NCI-H128 (cell line): ENCODE data around the gene ABCC3.
"Not testable (repeated sequence)": the region's sequence is repeated elsewhere in the genome, so short reads cannot be mapped to it uniquely, and the experiment has no call there.

Experiments used
- DNase-seq: peaks from one replicate; lab custom pipeline; 2025; ENCODE audit not compliant: unreplicated experiment; lab: John Stamatoyannopoulos, UW

Gene ABCC3

DNA sequence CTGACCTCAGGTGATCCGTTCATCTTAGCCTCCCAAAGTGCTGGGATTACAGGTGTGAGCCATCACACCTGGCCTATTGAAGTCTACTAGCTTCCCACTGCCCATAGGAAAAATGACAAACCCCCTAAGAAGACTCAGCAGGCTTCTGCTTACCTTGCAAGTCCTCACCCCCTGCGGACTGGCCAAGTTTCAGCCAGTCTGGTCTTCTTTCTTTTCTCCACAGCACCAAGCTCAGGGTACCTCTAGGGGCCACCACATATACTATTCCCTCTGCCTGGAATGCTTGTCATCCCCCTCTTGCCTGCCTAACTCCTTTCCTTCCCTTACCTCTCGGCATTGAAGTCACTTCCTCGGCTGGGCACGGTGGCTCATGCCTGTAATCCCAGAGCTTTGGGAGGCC is 31.2 kb downstream of the ABCC3 start:
- no peak for DNase-seq

DNA sequence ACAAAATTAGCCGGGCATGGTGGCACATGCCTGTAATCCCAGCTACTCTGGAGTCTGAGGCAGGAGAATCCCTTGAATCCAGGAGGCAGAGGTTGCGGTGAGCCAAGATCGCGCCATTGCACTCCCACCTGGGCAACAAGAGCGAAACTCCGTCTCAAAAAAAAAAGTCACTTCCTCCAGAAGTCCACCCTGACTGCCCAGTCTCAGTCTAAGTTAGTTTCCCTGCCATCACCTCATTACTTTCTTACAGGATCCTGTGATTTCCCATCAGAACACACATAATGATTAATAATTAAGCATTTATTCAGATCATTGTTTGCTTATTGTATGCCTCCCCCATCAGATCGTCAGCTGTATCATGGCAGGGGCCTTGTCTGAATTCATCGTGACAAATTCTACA is 31.6 kb downstream of the ABCC3 start:
- DNase-seq = no peak

DNA sequence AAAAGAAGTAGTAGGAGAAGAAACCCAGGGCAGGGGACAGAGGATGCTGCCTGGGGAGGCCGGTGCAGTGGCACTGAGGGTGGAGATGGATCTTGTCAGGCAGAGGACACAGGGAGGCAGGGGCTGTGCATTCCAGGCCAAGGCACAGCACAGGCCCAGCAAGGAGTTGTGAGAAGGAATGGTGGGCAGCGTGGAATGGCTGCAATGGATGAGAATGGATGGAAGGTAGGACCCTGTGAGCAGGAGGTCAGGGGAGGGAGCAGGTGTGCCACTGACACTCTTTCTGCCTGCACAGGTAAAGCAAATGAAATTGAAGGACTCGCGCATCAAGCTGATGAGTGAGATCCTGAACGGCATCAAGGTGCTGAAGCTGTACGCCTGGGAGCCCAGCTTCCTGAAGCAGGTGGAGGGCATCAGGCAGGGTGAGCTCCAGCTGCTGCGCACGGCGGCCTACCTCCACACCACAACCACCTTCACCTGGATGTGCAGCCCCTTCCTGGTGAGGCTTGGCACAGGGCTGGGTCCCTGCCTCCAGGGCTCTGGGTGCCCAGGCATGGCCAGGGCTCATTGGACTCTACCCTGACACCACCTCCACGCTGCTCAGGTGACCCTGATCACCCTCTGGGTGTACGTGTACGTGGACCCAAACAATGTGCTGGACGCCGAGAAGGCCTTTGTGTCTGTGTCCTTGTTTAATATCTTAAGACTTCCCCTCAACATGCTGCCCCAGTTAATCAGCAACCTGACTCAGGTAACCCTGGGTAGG is 32.8 kb downstream of the ABCC3 start:
- DNase-seq = no peak

DNA sequence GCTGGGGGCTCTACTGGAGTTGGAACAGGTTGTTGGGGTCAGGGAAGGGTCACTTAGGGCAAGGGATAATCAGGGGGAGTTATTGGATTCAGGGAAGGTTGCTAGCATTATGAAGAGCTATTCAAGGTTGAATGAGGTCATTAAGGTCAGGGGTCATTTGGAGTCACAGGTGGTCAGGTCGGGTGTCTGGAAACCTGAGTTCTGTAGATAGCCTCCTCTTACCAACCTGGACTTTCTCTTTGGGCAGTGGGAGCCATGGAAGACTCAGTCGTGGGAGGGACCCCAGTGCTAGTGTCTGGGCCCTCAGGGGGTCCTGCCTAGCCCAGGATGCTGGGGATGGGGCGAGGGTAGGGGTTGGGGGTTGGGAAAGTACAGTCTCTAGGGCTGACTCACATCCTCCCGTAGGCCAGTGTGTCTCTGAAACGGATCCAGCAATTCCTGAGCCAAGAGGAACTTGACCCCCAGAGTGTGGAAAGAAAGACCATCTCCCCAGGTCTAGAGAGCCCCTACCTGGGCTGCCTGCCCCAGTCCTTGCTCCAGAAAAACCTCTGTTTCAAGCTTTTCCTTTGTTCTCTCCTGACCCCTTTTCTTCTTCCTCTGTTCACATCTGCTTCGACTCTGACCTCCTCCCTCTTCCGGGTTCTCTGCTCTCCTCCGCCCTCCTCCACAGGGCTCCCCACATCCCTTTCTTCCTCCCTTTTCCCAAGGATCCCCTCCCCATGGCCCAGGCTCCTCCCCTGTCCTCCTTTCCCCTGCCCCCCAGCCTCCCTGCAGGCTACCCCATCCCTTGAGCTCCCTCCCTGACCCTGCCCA is 33.5 kb downstream of the ABCC3 start:
- no peak for DNase-seq

DNA sequence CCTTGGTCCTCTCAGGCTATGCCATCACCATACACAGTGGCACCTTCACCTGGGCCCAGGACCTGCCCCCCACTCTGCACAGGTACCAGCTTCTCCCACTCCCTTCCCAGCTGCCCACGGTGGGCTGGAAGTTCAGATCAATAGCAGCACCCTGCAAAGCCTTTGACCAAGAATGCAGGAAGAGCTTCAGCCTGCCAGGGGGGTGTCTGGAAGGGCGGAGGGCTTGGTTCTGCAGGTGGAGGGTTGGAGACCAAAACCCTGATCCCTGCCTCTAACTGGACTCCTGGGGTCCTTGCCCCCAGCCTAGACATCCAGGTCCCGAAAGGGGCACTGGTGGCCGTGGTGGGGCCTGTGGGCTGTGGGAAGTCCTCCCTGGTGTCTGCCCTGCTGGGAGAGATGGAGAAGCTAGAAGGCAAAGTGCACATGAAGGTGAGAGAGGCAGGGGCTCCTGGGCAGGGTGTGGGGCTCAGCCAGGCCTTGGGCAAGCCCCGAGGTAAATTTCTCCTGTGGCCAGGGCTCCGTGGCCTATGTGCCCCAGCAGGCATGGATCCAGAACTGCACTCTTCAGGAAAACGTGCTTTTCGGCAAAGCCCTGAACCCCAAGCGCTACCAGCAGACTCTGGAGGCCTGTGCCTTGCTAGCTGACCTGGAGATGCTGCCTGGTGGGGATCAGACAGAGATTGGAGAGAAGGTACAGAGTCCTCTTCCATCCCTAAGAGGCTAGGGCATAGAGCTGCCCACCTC is 34.3 kb downstream of the ABCC3 start:
- no peak for DNase-seq

DNA sequence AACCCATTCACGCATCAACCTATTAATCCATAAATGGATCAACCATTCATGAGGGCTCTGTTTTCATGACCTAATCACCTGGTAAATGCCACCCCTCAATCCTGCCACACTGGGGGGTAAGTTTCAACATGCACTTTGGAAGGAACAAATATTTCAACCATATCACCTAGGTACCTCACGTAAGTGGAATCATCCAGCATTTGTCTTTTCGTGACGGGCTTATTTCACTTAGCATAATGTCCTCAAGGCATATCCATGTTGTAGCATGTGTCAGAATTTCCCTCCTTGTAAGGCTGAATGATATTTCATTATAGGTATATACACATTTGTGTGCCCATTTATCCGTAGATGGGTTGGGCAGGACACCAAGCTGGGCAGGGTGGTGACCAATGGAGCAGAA is 37.4 kb downstream of the ABCC3 start:
- DNase-seq = no peak

DNA sequence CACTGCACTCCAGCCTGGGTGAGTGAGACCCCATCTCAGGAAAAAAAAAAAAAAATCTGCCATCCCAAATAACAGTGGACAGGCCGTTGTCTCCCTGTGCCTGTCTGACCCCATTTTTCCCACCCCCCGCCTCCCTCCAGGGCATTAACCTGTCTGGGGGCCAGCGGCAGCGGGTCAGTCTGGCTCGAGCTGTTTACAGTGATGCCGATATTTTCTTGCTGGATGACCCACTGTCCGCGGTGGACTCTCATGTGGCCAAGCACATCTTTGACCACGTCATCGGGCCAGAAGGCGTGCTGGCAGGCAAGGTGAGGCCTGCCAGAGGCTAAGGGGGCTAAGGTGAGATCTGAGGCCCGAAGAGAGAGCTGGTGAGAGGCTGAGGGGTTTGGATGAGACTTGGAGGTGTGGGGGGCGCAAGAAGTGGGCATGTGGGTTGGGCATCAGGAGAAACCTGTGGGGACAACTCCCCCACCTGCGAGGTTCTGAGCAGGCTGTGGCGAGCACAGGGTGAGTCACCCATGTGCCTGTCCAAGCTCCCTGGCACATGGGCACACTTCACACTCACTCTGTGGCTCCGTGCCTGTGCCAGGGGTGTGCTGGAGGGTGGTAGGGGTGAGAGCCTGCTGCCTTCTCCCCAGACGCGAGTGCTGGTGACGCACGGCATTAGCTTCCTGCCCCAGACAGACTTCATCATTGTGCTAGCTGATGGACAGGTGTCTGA is 38.3 kb downstream of the ABCC3 start:
- no peak for DNase-seq

DNA sequence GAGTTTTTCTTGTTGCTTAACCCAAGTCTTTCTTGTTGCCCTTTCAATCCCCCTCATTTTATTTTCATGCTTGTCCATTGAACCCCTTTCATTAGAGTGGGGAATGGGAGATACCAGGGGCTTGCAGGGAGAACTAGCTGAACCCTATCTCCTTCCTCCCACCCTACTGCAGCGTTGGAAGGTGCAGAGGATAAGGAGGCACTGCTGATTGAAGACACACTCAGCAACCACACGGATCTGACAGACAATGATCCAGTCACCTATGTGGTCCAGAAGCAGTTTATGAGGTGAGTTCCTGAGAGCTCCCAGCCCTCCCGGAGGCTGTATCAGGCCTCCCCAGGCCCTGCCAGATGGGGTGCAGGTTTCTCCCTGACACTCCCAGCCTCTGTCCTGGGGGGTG is 40.5 kb downstream of the ABCC3 start:
- no peak for DNase-seq

DNA sequence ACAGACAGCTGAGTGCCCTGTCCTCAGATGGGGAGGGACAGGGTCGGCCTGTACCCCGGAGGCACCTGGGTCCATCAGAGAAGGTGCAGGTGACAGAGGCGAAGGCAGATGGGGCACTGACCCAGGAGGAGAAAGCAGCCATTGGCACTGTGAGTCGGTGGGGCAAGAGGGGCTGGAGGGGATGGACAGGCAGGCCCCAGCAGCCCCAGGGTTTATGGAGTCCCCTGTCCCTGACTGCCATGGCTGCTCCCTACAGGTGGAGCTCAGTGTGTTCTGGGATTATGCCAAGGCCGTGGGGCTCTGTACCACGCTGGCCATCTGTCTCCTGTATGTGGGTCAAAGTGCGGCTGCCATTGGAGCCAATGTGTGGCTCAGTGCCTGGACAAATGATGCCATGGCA is 40.9 kb downstream of the ABCC3 start:
- DNase-seq = no peak

DNA sequence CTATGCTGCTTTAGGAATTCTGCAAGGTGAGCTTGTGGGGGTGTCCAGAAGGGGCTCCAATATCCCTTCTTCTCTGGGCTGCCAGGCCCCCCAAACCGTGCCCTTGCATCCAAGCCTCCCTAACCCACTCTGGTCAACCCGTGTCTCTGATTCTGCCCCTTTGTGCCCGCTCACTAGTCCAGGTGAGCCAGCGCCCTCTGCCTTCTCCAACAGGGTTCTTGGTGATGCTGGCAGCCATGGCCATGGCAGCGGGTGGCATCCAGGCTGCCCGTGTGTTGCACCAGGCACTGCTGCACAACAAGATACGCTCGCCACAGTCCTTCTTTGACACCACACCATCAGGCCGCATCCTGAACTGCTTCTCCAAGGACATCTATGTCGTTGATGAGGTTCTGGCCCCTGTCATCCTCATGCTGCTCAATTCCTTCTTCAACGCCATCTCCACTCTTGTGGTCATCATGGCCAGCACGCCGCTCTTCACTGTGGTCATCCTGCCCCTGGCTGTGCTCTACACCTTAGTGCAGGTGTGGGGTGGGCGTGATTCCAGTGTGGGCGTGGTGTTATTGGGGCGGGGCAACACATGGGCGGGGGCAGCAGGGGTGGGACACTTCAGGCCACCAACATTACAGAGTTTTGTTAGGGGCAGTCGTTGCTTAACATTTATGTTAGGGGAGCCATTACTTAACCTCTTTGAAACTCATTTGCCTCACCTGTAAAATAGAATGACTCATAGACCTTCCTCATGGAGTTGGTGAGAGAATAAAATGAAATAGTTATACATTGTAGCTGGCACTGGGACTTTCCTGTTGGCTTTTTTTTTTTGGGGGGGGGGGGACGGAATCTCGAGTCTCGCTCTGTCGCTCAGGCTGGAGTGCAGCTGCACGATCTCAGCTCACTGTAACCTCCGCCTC is 41.6 kb downstream of the ABCC3 start:
- no peak for DNase-seq

DNA sequence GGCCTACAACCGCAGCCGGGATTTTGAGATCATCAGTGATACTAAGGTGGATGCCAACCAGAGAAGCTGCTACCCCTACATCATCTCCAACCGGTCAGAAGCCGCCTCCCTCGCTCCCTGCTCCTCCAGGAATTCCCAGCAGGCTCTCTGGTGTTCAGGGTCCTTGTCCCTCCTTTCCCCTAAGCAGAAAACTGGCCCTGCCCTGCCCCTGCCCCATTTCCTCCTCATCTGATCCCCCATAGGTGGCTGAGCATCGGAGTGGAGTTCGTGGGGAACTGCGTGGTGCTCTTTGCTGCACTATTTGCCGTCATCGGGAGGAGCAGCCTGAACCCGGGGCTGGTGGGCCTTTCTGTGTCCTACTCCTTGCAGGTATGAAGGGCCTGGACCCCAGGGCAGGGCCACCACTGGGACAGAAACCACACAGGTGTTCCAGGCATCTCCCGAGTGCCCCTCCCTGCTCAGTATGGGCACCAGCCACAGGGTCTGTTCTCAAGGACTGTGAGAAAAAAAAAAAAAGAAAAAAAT is 43.2 kb downstream of the ABCC3 start:
- no peak for DNase-seq

DNA sequence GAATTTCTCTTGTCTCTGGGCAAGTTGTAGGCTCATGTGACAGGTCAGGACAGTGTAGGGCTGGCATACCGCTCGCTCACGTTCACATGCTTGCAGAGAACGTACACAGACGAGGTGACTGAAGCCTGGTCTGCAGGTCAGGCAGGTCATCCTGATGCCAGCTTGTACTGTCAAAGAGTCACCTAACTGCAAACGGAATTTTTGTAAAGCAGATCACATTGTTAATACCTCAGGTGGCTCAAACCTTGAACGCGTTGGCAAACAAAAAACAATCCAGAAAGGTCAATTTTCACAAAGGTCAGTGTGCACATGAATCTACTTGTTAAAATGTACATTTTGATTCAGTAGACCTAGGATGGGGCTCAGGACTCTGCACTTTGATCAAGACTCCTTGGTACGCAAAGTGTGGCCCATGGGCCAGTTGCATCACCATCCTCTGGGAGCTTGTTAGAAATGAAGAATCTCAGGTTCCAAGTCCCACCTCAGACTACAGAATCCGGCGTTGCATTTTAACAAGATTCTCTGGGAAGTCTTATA is 44.4 kb downstream of the ABCC3 start:
- DNase-seq = no peak

DNA sequence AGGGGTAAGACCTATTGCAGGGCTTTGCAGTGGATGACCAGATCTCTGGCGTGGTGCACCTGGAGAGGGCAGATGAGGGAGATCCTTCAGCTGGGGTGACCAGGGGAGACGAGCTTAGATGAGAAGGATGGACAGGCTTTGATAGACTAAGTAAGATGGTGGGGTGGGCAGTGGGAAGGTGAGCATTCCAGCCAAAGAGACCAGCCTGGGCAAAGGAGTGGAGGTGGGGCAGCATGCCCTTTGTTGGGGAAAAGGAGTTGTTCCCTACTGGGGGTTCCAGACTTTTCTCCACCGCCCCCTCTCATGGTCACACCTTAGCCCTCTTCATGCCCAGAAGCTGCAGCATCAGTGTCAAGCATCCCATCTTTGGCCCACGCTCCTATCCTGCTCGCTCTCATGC is 45.4 kb downstream of the ABCC3 start:
- no peak for DNase-seq

DNA sequence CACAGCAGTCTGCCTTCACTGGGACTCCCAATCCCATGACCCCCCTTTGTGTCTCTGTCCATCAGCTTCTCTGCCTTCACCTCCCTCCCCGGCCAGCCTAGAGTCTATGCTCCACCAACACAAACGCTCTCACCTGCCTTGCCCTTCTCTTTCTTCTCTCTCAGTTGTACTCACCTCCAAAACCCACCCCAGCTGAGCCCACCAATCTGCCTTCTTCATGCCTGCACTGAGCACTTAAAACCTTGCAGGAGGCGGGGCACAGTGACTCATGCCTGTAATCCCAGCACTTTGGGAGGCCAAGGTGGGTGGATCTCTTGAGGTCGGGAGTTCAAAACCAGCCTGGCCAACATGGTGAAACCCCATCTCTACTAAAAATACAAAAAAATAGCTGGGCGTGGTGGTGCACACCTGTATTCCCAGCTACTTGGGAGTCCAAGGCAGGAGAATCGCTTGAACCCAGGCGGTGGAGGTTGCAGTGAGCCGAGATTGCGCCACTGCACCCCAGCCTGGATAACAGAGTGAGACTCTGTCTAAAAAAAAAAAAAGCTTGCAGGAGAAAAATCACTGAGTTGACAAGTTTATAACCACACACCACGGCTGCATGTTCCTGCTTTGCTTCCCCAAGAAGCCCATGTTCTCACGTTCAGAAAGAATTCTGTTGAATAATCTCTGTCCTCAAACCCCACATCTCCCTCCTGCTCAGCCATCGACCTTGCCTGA is 46.0 kb downstream of the ABCC3 start:
- DNase-seq = not testable (repeated sequence)

DNA sequence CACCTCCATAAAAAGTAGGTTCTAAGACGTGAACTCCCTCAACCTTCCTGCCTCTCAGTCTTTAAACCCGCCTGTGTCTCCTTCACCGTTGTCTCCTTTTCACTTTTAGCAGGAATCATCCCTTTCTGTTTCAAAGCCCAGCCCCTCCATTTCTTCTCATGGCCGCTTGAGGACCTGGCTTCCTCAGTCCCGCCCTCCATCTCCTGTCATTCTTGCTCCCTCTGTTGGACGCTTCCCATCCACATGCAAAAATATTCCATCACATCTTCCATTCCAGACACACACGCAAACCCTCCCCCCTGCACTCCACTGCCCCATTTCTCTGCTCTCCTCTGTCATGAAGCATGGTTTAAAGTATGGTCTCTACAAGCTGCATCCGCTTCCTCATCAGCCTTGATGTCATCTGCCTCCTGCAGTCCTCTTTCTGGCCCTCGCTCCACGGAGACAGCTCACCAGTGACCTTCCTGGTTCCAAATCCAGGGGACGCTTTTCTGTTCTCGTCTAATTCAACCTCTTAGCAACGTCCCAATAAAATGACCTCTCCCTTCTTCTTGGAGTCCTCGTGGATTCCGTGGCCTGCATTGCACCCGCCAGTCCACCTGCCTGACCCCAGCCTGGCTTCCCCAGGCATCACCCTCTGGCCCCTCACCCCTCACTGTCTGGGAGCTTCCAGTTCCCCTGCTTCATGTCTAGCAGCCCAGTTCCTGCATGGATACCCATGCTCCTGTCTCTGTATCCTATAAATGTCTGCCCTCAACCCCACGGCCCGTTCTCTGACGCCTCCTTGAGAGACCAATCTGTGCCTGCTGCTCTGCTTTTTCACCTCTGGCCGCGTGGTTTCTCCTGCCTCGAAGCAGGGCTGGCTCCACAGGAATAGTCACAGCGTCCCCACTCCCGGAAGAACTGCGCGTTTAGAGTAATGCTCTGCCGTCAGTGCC is 46.9 kb downstream of the ABCC3 start:
- DNase-seq = no peak

DNA sequence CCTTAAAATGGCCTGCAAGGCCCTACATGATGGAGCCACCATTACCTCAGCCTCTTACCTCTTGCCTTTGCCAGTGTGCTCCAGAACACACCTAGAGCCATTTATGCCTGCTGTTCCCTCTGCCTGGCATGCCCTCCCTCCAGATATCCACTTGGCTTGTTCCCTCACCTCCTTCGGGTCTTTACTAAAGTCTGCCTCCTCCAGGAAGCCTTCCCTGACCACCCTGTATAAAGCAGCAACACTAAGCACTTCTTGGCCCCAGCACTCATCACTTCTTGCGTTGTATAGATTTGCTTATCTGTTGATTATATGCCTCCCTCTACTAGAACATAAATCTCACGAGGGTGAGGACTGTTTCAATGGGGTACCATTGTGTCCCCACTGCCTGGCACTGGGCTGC is 47.8 kb downstream of the ABCC3 start:
- no peak for DNase-seq

DNA sequence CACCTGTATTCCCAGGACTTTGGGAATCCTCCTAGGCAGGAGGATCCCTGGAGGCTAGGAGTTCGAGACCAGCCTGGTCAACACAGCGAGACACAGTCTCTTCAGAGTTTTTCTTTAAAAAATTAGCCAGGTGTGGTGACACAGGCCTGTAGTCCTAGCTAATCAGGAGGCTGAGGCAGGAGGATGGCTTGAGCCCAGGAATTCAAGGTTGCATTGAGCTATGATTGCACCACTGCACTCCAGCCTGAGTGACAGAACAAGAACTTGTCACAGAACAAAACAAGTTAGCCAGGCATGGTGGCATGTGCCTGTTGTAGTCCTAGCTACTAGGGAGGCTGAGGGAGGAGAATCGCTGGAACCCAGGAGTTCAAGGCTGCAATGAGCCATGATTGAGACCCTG is 48.3 kb downstream of the ABCC3 start:
- DNase-seq = no peak
